Melanocyte of skin (primary cell): ENCODE measurements around the gene MPO. TPM values are rescaled to one million over a fixed set of nuclear protein-coding genes. Genes with fewer than 3 reads are reported as not detected.

Experiments used
- total RNA-seq, 2 donors: library from RNA; depleted of rRNA; stranded (reverse); fragments of >200 nt; gene quantifications; 2 replicates each; pipeline ENCODE4 v1.2.3, GENCODE V29; 2012

MPO gene
- under 1 TPM in 1 of 2 donors, not detected in 1; 0.34 TPM for total RNA-seq

GRCh38 chr17:58280480-58281217, at the start of gene MPO:
Gene MPO (minus strand): TSS chr17:58280935. CDS start chr17:58280758, 177 bp downstream.

GRCh38 chr17:58328195-58329034, 47.7 kb upstream of the MPO start, which contains the start of gene TSPOAP1:
Gene TSPOAP1 (minus strand): TSS chr17:58328795. CDS start chr17:58327920, 875 bp downstream.

GRCh38 chr17:58238147-58238634, 42.5 kb downstream of the MPO start, which contains the start of gene LPO:
Gene LPO (plus strand): TSS chr17:58238584. CDS start chr17:58242980, 4,396 bp downstream.

Other genes starting within 250 kb of the MPO start
- gene DYNLL2, start 197.5 kb downstream of the MPO start, total RNA-seq: 10 to 100 TPM in 1 of 2 donors, 1 to 10 TPM in 1; 6.9 to 12.0 TPM
- gene OR4D1, start 132.6 kb downstream of the MPO start, total RNA-seq: not detected
- gene OR4D2, start 114.0 kb downstream of the MPO start, total RNA-seq: not detected
- not detected for gene EPX, start 88.2 kb downstream of the MPO start, total RNA-seq
- 10 to 100 TPM; 10.3 to 15.1 TPM for gene MKS1, start 61.7 kb downstream of the MPO start, total RNA-seq
- not detected for gene LPO, start 42.4 kb downstream of the MPO start, total RNA-seq
- 1 to 10 TPM in 1 of 2 donors, under 1 TPM in 1; 0.33 to 2.8 TPM for gene TSPOAP1, start 47.9 kb upstream of the MPO start, total RNA-seq
- gene SUPT4H1, start 71.3 kb upstream of the MPO start, total RNA-seq: 10 to 100 TPM; 38.5 to 62.9 TPM
- 1 to 10 TPM; 2.3 to 6.5 TPM for gene RNF43, start 136.6 kb upstream of the MPO start, total RNA-seq
- gene HSF5, start 207.5 kb upstream of the MPO start, total RNA-seq: not detected
- gene MTMR4, start 233.7 kb upstream of the MPO start, total RNA-seq: 10 to 100 TPM; 56.4 to 69.9 TPM